GM18507 (cell line): Measurements from ENCODE around the gene PISD.
"Not testable (repeated sequence)": the region's sequence is repeated elsewhere in the genome, so short reads cannot be mapped to it uniquely, and the experiment has no call there.

Experiments used
- DNase-seq: peaks from one replicate; pipeline ENCODE4 v3.0.0; 2011; ENCODE audit warnings: low read depth; ENCODE audit not compliant: insufficient read length; ENCODE audit errors: extremely low spot score
- FAIRE-seq: peaks from 2 replicates; lab custom pipeline; 2011; peaks lifted over from hg19 to GRCh38; lab: Jason Lieb, UNC

The PISD gene

DNA sequence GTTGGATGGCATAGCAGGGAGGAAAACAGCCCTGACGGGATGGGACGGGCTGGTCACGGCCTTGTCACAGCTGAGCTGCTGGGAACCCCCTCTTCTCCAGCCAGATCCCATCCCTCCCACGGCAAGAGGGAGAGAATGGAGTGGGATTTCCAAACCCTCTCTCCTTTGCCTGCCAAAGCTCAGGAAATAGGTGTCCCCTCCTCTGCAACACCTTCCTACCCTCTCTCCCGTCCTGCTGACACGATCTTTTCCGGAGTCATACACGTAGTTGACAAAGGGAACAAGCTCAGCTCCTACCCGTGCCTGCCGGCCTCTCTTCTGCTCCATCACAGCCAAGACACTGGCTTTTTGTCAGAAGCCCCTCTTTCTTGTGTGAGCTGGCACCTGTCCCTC, 48.1 kb downstream of the PISD start:
- FAIRE-seq (no peak), DNase-seq (no peak)

- DNase-seq: no peak
- FAIRE-seq: no peak
Measured at GRCh38 chr22:31613286-31613903, 48.6 kb downstream of the PISD start.

DNA sequence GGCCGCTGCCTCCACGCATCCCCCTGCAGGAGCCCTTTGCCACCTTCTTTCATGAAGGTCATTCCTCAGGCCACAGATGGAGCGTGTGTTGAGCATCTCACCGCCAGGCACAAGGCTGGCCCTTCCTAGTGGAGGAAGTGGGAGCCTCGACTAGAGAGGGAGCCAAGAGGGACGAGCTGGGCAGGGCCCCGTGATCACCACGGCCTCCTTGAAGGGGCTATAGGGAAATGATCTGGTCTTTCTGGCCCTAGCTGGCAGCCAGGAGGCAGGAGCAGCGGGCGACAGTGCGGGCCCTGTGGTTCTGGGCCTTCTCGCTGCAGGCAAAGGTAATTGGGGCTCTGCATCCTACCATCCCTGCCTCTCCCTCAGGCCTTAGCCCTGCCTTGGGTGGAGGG, 49.1 kb downstream of the PISD start:
- DNase-seq: no peak
- FAIRE-seq: no peak

DNA sequence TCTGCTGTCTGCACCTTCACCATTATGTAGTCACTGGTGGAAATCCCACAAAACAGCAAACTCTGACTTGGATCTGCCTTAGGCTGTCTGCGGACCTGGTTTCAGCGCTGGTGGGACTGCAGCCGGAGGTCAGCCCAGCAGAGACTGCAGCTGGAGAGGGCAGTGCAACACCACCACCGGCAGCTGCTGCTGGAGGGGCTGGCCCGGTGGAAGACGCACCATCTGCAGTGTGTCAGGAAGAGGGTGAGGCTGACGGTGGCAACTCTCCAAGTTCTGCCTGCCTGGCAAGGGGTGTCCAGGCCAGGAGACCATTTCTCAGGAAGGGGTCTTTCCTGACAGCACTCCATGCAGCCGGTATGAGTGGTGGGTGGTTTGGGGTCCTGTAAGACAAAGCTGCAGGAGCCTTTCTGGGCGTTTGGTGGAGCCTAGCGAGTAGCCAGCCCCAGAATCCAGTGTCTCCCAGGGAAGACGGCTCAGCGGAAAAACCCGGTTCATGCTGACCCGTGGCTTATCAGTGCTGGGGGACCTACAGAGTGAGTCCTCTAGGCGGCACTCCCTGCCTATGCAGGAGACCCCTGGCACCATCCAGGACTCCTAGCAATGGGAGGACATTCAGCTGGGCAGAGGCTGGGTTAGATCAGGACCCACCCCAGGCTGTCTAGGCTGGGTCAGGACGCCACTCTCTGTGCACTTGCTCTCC, 50.8 kb downstream of the PISD start:
- DNase-seq (no peak), FAIRE-seq (no peak)

GRCh38 chr22:31610611-31611010, 51.4 kb downstream of the PISD start:
- DNase-seq: no peak
- FAIRE-seq: no peak

DNA sequence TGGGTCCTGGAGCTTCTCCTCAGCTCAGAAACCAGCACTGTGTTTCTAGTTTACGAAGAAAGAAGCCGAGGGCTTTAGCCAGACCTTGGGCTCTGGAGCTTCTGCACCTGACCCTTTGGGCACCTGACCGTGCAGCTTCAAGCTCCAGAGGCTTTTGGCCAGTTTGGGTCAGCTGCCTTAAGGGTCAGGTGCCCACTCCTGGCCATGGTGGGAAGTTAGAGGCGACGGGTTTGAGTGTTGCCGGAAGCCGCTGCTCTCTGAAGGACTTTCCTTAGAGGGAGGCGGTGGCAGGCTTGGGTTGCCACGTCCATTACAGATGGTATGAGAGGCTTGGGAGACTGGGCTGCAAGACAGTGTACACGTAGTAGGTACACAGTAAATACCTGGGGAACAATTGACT, 52.3 kb downstream of the PISD start:
- FAIRE-seq (no peak), DNase-seq (no peak)

GRCh38 chr22:31607696-31608095, 54.3 kb downstream of the PISD start:
- FAIRE-seq (no peak), DNase-seq (no peak)

- no peak for FAIRE-seq
- no peak for DNase-seq
Measured at GRCh38 chr22:31605851-31606585, 56.0 kb downstream of the PISD start.

DNA sequence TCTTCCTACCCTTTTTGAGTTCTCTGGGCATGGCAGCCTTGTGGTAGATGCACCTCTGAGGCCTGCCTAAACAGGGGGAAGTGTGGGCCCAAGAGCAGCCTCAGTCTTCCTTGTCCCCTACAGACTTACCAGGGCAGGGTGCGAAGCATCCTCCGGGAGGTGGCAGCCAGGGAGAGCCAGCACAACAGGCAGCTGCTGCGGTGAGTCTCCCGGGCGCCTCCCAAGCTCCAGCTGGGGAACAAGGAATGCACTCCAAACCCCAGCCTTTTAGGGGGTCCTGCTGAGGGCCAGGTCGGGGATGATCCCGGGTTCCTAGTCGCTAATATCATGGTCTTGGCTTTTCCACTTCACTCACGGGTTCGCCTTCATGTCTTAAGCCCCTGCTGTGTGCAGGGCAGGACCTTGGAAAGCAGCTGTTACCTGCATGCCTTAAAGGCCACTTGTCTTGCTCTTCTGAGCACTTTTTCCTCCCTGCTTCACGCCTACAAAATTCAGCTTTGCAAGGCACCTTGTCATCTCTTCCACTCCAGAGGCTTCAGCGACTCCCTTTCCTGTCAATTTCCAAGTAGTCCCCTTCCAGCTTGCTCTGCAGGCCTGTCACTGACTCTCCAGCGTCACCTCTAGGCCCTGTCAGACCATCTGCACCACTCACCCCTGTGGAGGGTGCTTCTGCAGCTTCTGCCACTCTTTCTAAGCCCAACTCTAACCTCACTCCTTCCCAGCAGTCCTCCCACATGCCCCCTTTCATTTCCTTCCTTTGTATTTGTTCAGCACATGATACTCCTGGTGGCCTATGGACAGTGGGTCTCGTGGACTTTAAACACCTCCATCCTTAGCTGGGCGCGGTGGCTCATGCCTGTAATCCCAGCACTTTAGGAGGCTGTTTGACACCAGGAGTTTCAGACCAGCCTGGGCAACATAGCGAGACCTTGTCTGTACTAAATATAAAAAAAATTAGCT, 57.0 kb downstream of the PISD start:
- no peak for FAIRE-seq
- no peak for DNase-seq

GRCh38 chr22:31604137-31604705, 57.8 kb downstream of the PISD start:
- no peak for FAIRE-seq
- DNase-seq: no peak

DNA sequence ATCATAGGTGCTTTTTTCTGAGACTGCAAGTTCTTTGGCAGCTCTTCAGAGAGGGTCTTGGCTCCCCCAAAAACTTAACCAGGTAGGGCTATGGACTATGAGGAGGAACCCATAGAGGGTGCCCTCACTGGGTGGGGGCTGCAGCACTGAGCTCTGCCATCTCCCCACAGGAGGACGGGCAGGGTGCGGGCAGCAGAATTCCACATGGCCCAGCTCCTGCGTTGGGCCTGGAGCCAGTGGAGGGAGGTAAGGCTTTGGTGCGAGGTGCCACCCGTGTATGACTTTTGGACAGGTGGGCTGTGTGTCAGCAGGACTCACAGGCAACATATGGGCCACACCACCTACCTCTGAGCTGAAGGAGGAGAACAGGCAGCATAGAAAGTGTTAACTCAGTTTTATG, 58.4 kb downstream of the PISD start:
- no peak for DNase-seq
- FAIRE-seq: no peak

- DNase-seq: no peak
- no peak for FAIRE-seq
Measured at GRCh38 chr22:31603081-31603525, 58.9 kb downstream of the PISD start.

DNA sequence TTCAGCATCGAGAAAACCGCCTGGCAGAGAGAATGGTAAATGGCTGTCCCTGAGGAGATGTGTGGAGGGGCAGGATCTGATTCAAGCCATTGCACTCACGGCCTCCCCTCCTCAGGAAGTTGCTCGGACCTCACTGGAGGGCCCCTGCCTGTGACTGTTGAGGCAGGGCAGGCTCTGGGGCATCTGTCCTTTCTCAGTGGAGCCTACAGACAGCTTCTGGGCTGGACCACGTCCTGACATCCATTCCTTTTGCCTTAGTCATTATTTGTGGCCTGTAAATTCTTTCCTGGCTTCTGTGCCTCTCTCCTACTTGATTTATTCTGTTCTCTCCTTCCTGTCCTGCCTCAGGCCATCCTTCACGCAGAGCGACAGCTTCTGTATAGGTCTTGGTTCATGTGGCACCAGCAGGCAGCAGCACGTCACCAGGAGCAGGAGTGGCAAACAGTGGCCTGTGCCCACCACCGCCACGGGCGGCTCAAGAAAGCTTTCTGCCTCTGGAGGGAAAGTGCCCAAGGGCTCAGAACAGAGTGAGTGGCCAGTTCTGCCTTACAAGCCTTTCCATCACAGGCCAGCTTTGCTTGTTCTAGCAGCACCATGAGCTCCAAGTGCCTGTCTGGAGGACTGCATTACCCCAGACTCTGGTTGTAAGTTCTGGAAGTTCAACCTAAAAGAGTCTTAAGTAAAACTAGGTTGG, 59.6 kb downstream of the PISD start:
- no peak for DNase-seq

DNA sequence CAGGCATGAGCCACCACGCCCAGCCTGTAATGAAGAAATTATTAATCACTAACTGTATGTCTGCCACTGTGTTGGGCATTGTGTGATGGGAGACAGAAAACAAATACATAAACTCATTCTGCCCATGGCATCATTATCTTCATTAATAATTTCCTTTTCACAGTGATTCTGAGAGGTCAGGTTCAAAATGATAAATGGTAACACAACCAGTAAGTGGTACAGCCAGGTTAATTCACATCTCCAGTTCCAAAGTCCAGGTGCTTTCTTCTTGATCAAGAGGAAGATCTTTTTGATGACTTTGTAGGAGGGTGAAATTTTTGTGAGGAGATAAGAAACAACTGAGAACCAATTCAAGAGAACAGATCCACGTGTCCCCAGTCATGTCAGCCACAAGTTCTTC, 66.7 kb downstream of the PISD start:
- DNase-seq (no peak), FAIRE-seq (no peak)

More for the DNA sequence above, 59.6 kb downstream of the PISD start:
- no peak for FAIRE-seq

DNA sequence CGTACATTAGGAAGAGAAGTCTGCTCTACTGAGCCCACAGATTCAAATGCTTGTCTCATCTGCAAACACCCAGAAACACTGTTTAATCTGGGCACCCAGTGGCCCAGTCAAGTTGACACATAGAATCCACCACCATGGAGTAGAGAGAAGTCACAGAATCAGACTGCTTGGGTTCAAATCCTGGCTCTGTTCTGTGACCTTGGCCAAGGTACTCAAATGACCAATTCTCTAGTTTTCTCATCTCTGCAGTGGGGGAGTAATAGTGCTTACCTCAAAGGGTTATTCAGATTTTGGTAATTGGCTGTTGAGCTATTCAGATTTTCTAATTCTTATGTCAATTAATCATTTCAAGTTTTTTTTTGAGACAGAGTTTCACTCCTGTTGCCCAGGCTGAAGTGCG, 71.9 kb downstream of the PISD start:
- not testable (repeated sequence) for DNase-seq, FAIRE-seq

DNA sequence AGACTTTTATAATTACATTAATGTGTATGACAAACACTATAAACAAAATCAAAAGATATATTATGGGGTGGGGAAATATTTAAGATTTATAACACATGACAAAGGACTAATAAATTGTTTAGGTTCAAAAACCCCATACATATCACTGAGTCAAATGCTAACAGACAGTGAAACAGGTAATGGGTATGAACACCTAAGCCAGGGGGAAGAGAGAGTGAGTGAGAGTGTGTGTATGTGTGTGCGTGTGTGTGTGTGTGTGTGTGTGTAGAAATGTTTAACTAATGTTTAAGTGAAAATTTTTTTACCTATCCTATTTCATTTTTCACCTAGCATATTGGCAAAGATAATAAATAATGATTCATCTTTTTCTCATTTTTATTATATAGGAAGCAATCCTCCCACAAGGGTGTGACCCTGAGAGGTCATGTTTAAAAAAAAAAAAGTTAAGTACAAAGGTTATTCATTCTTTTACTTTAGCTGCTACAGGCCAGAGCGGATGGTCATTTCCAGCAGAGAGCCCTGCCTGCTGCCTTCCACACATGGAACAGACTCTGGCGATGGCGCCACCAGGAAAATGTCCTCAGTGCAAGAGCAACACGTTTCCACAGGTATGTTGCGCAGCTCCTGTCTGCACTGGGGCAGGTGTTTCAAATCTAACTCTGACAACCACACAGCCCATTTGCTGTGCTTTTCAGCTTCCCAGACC, 72.9 kb downstream of the PISD start:
- DNase-seq: no peak
- FAIRE-seq: no peak

DNA sequence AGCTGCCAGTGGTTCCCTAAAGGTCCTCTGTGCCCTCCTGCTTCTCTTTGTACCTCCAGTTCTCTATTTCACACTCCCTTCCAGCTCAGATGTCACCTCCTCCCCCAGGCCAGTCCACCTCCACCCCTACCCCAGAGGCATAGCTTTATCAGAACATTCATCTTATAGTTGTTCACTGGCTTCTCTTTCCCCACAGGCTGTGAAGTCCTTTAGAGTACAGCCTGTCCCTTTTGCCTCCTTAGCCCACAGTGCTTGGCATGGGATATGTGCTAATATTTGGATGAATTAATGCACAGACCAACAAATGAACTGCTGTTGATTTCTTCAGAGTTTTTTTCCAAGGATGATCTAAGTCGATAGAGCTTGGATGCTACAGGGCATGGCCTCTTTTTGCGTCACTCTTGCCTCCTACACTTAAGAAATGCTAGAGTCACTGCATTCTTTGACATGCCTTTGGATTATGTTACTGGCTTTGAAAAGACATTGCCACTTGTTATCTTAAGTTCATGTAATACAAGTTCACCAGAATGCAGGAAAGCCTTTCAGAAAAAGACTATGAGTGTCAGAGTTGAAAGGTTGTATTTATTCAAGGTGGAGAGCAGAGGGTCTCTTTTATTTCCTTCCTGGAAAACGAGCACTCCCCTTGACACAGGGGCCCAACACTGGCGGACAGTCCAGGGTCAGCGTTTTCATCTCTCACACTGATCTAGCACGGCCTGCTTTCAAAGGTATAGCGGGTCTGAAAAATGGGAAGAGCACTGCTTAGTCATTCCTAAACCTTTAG, 75.7 kb downstream of the PISD start:
- DNase-seq (no peak), FAIRE-seq (no peak)
